H9 (cell line): Measurements from ENCODE around the gene HS3ST1. TPM values are rescaled to one million over a fixed set of nuclear protein-coding genes. Genes with fewer than 3 reads are reported as not detected.

ENCODE experiments used
- DNase-seq: peaks from one replicate; pipeline ENCODE4 v3.0.0-alpha.2; 2017
- H2AFZ ChIP-seq: one replicate; pipeline ENCODE4 v1.6.1; 2013; ENCODE audit warnings: mild to moderate bottlenecking, low read length, control low read depth, moderate library complexity
- H2AK5ac ChIP-seq: 2 replicates; pipeline ENCODE4 v1.6.1; 2013; ENCODE audit warnings: low read length, control low read depth, mixed read lengths; ENCODE audit not compliant: insufficient read length
- H2BK120ac ChIP-seq: one replicate; pipeline ENCODE4 v1.6.1; 2013; ENCODE audit warnings: low read depth, mild to moderate bottlenecking, low read length, control low read depth, inconsistent platforms; ENCODE audit not compliant: poor library complexity, severe bottlenecking
- H2BK12ac ChIP-seq: 2 replicates; pipeline ENCODE4 v1.6.1; 2013; ENCODE audit warnings: low read length, control low read depth, mixed read lengths, low read depth; ENCODE audit not compliant: insufficient read length
- H2BK15ac ChIP-seq: 2 replicates; pipeline ENCODE4 v1.6.1; 2013; ENCODE audit warnings: low read depth, low read length, control low read depth
- H2BK20ac ChIP-seq: one replicate; pipeline ENCODE4 v1.6.1; 2013; ENCODE audit warnings: low read depth, mild to moderate bottlenecking, low read length, control low read depth, inconsistent platforms; ENCODE audit not compliant: poor library complexity, severe bottlenecking
- H2BK5ac ChIP-seq: 2 replicates; pipeline ENCODE4 v1.6.1; 2013; ENCODE audit warnings: low read length, control low read depth, mixed read lengths; ENCODE audit not compliant: insufficient read length
- H3K14ac ChIP-seq: 2 replicates; pipeline ENCODE4 v1.6.1; 2013; ENCODE audit warnings: low read length, control low read depth; ENCODE audit not compliant: insufficient read depth
- H3K18ac ChIP-seq: 2 replicates; pipeline ENCODE4 v1.6.1; 2013; ENCODE audit warnings: low read depth, mild to moderate bottlenecking, mixed read lengths, low read length, control low read depth; ENCODE audit not compliant: insufficient read length
- H3K23ac ChIP-seq: 2 replicates; pipeline ENCODE4 v1.6.1; 2013; ENCODE audit warnings: low read length, control low read depth, mixed read lengths, low read depth; ENCODE audit not compliant: insufficient read length
- H3K23me2 ChIP-seq: 2 replicates; pipeline ENCODE4 v1.6.1; 2013; ENCODE audit warnings: low read depth, mild to moderate bottlenecking, mixed read lengths, low read length, control low read depth; ENCODE audit not compliant: insufficient read length, poor library complexity, severe bottlenecking
- H3K27ac ChIP-seq: 2 replicates; pipeline ENCODE4 v1.5.1; 2013; ENCODE audit warnings: low read length, control low read depth, mixed read lengths, low read depth; ENCODE audit not compliant: insufficient read length
- H3K27me3 ChIP-seq: 2 replicates; pipeline ENCODE4 v1.6.1; 2013; ENCODE audit warnings: low read length, control low read depth, inconsistent platforms; ENCODE audit not compliant: insufficient read depth
- H3K4ac ChIP-seq: 2 replicates; pipeline ENCODE4 v1.6.1; 2013; ENCODE audit warnings: low read depth, mild to moderate bottlenecking, control low read depth, inconsistent platforms, low read length, moderate library complexity
- H3K4me1 ChIP-seq: 2 replicates; pipeline ENCODE4 v1.6.1; 2013; ENCODE audit warnings: low read length, control low read depth, inconsistent platforms; ENCODE audit not compliant: insufficient read depth
- H3K4me2 ChIP-seq: 2 replicates; pipeline ENCODE4 v1.6.1; 2013; ENCODE audit warnings: low read length, control low read depth, mixed read lengths; ENCODE audit not compliant: insufficient read length, insufficient read depth
- H3K56ac ChIP-seq: 2 replicates; pipeline ENCODE4 v1.6.1; 2013; ENCODE audit warnings: low read depth, mild to moderate bottlenecking, mixed read lengths, low read length, control low read depth; ENCODE audit not compliant: insufficient read length
- H3K79me1 ChIP-seq: 2 replicates; pipeline ENCODE4 v1.6.1; 2013; ENCODE audit warnings: low read depth, mild to moderate bottlenecking, moderate library complexity, low read length, control low read depth, inconsistent platforms; ENCODE audit not compliant: insufficient read depth, poor library complexity, severe bottlenecking
- H3K79me2 ChIP-seq: 2 replicates; pipeline ENCODE4 v1.6.1; 2013; ENCODE audit warnings: low read length, control low read depth, inconsistent platforms; ENCODE audit not compliant: insufficient read depth
- H3K9ac ChIP-seq: 2 replicates; pipeline ENCODE4 v1.6.1; 2013; ENCODE audit warnings: low read length, control low read depth, mixed read lengths; ENCODE audit not compliant: insufficient read length; ENCODE audit errors: extremely low read depth
- H3K9me3 ChIP-seq: one replicate; pipeline ENCODE4 v1.6.1; 2013; ENCODE audit warnings: low read depth, low read length, inconsistent platforms; ENCODE audit not compliant: control insufficient read depth
- H3T11ph ChIP-seq: one replicate; pipeline ENCODE4 v1.6.1; 2013; ENCODE audit warnings: mild to moderate bottlenecking, low read length, control low read depth, inconsistent platforms
- H4K20me1 ChIP-seq: one replicate; pipeline ENCODE4 v1.6.1; 2013; ENCODE audit not compliant: control insufficient read depth, insufficient read length, insufficient read depth
- H4K5ac ChIP-seq: 2 replicates; pipeline ENCODE4 v1.6.1; 2013; ENCODE audit warnings: low read depth, mild to moderate bottlenecking, mixed read lengths, low read length, control low read depth; ENCODE audit not compliant: insufficient read length
- H4K8ac ChIP-seq: replicated peaks from 2 replicates; pipeline ENCODE4 v1.6.1; 2013; ENCODE audit warnings: low read length, control low read depth, mixed read lengths, low read depth; ENCODE audit not compliant: insufficient read length
- H4K91ac ChIP-seq: 2 replicates; pipeline ENCODE4 v1.6.1; 2013; ENCODE audit warnings: low read depth, mild to moderate bottlenecking, moderate library complexity, mixed read lengths, low read length, control low read depth; ENCODE audit not compliant: insufficient read length
- H3K27ac Mint-ChIP-seq, 3 experiments: 2 replicates in 2 of 3; 3 replicates in 1 of 3; pipeline ENCODE4 v1.8.0; 2020 to 2021; ENCODE audit warnings: mixed read lengths in 3 of 3, mild to moderate bottlenecking in 1 of 3, moderate library complexity in 1 of 3
- H3K27me3 Mint-ChIP-seq: 2 replicates; pipeline ENCODE4 v1.8.0; 2021; ENCODE audit warnings: low read depth, mild to moderate bottlenecking, moderate library complexity, mixed read lengths
- H3K36me3 Mint-ChIP-seq, 3 experiments: 2 replicates in 2 of 3; 3 replicates in 1 of 3; pipeline ENCODE4 v1.8.0; 2020 to 2021; ENCODE audit warnings: low read depth in 3 of 3, mixed read lengths in 3 of 3; ENCODE audit not compliant: insufficient read depth in 1 of 3
- H3K4me1 Mint-ChIP-seq, 2 experiments: 2 replicates each; pipeline ENCODE4 v1.8.0; 2020; ENCODE audit warnings: mixed read lengths in 2 of 2
- H3K4me3 Mint-ChIP-seq, 2 experiments: 2 replicates in 1 of 2; 3 replicates in 1 of 2; pipeline ENCODE4 v1.8.0; 2020 to 2021; ENCODE audit warnings: mild to moderate bottlenecking in 2 of 2, mixed read lengths in 2 of 2, moderate library complexity in 1 of 2
- H3K9me3 Mint-ChIP-seq, 2 experiments: 2 replicates in 1 of 2; 3 replicates in 1 of 2; pipeline ENCODE4 v1.8.0; 2020; ENCODE audit warnings: mild to moderate bottlenecking in 2 of 2, mixed read lengths in 2 of 2, moderate library complexity in 1 of 2
- CTCF ChIP-seq: fragments of 200-600 bp; sonication (generic); conservative IDR thresholded peaks from 3 replicates; pipeline ENCODE4 v1.8.0; 2021; ENCODE audit warnings: antibody characterized with exemption, mild to moderate bottlenecking
- WGBS: extraction: QIAGEN DNeasy Blood & Tissue Kit; methylation state at CpG from one replicate; pipeline ENCODE4 v1.1.7; 2013; ENCODE audit warnings: missing lambda C conversion rate, low lambda C conversion rate, mixed read lengths; ENCODE audit not compliant: insufficient read length; ENCODE audit errors: extremely low coverage; 5-methylcytosine and 5-hydroxymethylcytosine counted together
- total RNA-seq: library from RNA; stranded (reverse); gene quantifications from 2 replicates; pipeline ENCODE4 v1.2.1, GENCODE V29; 2021

Gene HS3ST1
- total RNA-seq, 1 experiment from 2014 or later: 0.04 TPM

- no peaks in the 10 kb centered on the region for H4K20me1 ChIP-seq
- Mint-ChIP-seq H3K4me1 (peaks cover 12 to 13% of the 10 kb centered on the region in 2 experiments), H3K4me3 (no peak overlapping the region), H3K27ac (no peak overlapping the region), H3K9me3 (no peaks in the 10 kb centered on the region), H3K27me3 (peaks cover 59% of the 10 kb centered on the region), H3K36me3 (no peaks in the 10 kb centered on the region)
- H2BK20ac ChIP-seq: no peak overlapping the region
- H2AK5ac ChIP-seq: no peak overlapping the region
- no peak overlapping the region for H3T11ph ChIP-seq
- no peak overlapping the region for H3K4me2 ChIP-seq
- H3K14ac ChIP-seq: no peak overlapping the region
- H3K79me2 ChIP-seq: no peaks in the 10 kb centered on the region
- H2BK5ac ChIP-seq: no peak overlapping the region
- peaks cover 25% of the 10 kb centered on the region for H3K23me2 ChIP-seq
- no peak overlapping the region for H3K9ac ChIP-seq
- no peak overlapping the region for H4K91ac ChIP-seq
- no peak overlapping the region for H4K8ac ChIP-seq
- H3K9me3 ChIP-seq: no peaks in the 10 kb centered on the region
- H4K5ac ChIP-seq: no peak overlapping the region
- H3K4me1 ChIP-seq: 0 out of 2 replicates have a peak, but pooled peaks cover 2% of the 10 kb centered on the region
- no peak overlapping the region for H3K18ac ChIP-seq
- no peaks in the 10 kb centered on the region for H3K79me1 ChIP-seq
- H3K27me3 ChIP-seq: peaks cover 22% of the 10 kb centered on the region; the same call in 1 of the 2 replicates
- no peak overlapping the region for H3K23ac ChIP-seq
- no CpG with 5 or more reads among the region's 4 CpGs for WGBS
- H2BK12ac ChIP-seq: no peak overlapping the region
- TF ChIP-seq CTCF: no peak
- no peak overlapping the region for H2BK15ac ChIP-seq
- no peak overlapping the region for H3K27ac ChIP-seq
- no peak overlapping the region for H3K56ac ChIP-seq
- no peak for DNase-seq
- no peak overlapping the region for H2BK120ac ChIP-seq
- H2AFZ ChIP-seq: no peak overlapping the region
- H3K4ac ChIP-seq: no peak overlapping the region
Measured at GRCh38 chr4:11431111-11431510, 2.4 kb upstream of the HS3ST1 start.
